Prostate gland (tissue), 2 donors: ENCODE results near the gene GSTK1.

Source experiments
- POLR2A ChIP-seq: fragments of 450-650 bp; IDR thresholded peaks from one replicate; pipeline ENCODE4 v1.6.1; 2016; ENCODE audit warnings: antibody characterized with exemption, mild to moderate bottlenecking
- TF ChIP-seq, protein P1 (sequence below), 4 experiments: fragments of 200-600 bp in 2 of 4; fragments of 450-650 bp in 2 of 4; sonication (generic) in 2 of 4; IDR thresholded peaks; 1 replicate in 3 of 4; 2 replicates in 1 of 4; pipeline ENCODE4 v1.5.1; 2016 to 2019; ENCODE audit warnings: antibody characterized with exemption in 4 of 4, mild to moderate bottlenecking in 2 of 4, moderate library complexity in 2 of 4

DNA sequence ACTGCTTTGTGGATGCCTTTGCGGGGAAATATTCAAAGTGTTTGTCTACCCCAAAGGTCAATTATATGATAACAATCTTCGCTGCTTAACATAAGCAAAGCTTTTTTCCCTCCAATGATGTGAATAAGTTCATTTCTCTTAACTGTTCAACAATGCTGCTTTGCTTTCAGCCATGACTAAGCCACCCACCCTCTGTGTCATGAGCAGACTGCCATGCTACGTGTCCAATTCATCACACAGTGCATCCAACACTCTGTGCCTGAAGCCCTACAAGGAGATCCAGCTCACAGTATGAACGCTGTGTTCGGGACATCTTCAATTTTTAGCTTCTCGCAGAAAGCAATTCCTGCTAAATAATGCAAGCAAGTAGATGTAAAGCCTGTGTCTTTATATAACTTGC lies 47.1 kb upstream of the GSTK1 start:
- TF ChIP-seq, protein P1, sequence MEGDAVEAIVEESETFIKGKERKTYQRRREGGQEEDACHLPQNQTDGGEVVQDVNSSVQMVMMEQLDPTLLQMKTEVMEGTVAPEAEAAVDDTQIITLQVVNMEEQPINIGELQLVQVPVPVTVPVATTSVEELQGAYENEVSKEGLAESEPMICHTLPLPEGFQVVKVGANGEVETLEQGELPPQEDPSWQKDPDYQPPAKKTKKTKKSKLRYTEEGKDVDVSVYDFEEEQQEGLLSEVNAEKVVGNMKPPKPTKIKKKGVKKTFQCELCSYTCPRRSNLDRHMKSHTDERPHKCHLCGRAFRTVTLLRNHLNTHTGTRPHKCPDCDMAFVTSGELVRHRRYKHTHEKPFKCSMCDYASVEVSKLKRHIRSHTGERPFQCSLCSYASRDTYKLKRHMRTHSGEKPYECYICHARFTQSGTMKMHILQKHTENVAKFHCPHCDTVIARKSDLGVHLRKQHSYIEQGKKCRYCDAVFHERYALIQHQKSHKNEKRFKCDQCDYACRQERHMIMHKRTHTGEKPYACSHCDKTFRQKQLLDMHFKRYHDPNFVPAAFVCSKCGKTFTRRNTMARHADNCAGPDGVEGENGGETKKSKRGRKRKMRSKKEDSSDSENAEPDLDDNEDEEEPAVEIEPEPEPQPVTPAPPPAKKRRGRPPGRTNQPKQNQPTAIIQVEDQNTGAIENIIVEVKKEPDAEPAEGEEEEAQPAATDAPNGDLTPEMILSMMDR (IDR thresholded peaks at IDR 0.05) = no peak
- TF ChIP-seq POLR2A = no peak
